Neural cell (in vitro differentiated cells): ENCODE results near the gene SENP2. TPM values are rescaled to one million over a fixed set of nuclear protein-coding genes. Genes with fewer than 3 reads are reported as not detected.

Experiments used
- H2AFZ ChIP-seq: fragments of 200-600, 300-800 bp; sonication (generic), shearing (Covaris generic); 2 replicates; pipeline ENCODE4 v1.6.0; 2014; ENCODE audit warnings: low read depth, mild to moderate bottlenecking, antibody characterized with exemption, low read length, moderate library complexity
- H3F3A ChIP-seq: fragments of 200-600 bp; shearing (Covaris generic); 2 replicates; pipeline ENCODE4 v1.6.1; 2016; ENCODE audit warnings: mild to moderate bottlenecking, moderate library complexity, mixed read lengths, antibody characterized with exemption, low read length; ENCODE audit not compliant: insufficient read depth, poor library complexity, severe bottlenecking
- H3K27ac ChIP-seq: fragments of 200-600, 300-800 bp; sonication (generic), shearing (Covaris generic); 2 replicates; pipeline ENCODE4 v1.5.1; 2014; ENCODE audit warnings: mild to moderate bottlenecking, low read length, moderate library complexity
- H3K27me3 ChIP-seq: fragments of 300-800, 200-600 bp; sonication (generic), shearing (Covaris generic); 2 replicates; pipeline ENCODE4 v1.6.0; 2014; ENCODE audit warnings: mild to moderate bottlenecking, low read depth, low read length, moderate library complexity; ENCODE audit not compliant: insufficient read depth
- H3K36me3 ChIP-seq: fragments of 300-800, 200-600 bp; sonication (generic), shearing (Covaris generic); 2 replicates; pipeline ENCODE4 v1.5.1; 2014; ENCODE audit warnings: mild to moderate bottlenecking, antibody characterized with exemption, low read length, moderate library complexity; ENCODE audit not compliant: insufficient read depth
- H3K4me2 ChIP-seq: fragments of 300-800, 200-600 bp; sonication (generic), shearing (Covaris generic); 2 replicates; pipeline ENCODE4 v1.6.0; 2014; ENCODE audit warnings: mild to moderate bottlenecking, low read length
- H3K4me3 ChIP-seq: fragments of 300-800, 200-600 bp; sonication (generic), shearing (Covaris generic); 2 replicates; pipeline ENCODE4 v1.5.1; 2014; ENCODE audit warnings: mild to moderate bottlenecking, low read length, moderate library complexity
- H3K79me2 ChIP-seq: fragments of 200-600 bp; shearing (Covaris generic); replicated peaks from 2 replicates; pipeline ENCODE4 v1.6.0; 2014; ENCODE audit warnings: mild to moderate bottlenecking, low read length, moderate library complexity; ENCODE audit not compliant: insufficient read depth
- H3K9ac ChIP-seq: fragments of 300-800, 200-600 bp; sonication (generic), shearing (Covaris generic); 2 replicates; pipeline ENCODE4 v1.6.1; 2016; ENCODE audit warnings: mild to moderate bottlenecking, low read length, mixed read lengths
- H3K9me2 ChIP-seq: fragments of 200-600 bp; shearing (Covaris generic); 2 replicates; pipeline ENCODE4 v1.6.1; 2016; ENCODE audit warnings: mild to moderate bottlenecking, low read length, mixed read lengths; ENCODE audit not compliant: insufficient read depth
- H3K9me3 ChIP-seq: fragments of 200-600, 300-800 bp; sonication (generic), shearing (Covaris generic); 2 replicates; pipeline ENCODE4 v1.6.1; 2016; ENCODE audit warnings: mild to moderate bottlenecking, mixed run types, low read length, moderate library complexity, mixed read lengths
- H4K20me1 ChIP-seq: fragments of 200-600 bp; shearing (Covaris generic); 2 replicates; pipeline ENCODE4 v1.6.1; 2016; ENCODE audit warnings: mild to moderate bottlenecking, mixed run types; ENCODE audit not compliant: insufficient read depth
- MXI1 ChIP-seq: fragments of 450-650 bp; conservative IDR thresholded peaks from 2 replicates; pipeline ENCODE4 v1.6.1; 2014; ENCODE audit warnings: antibody characterized with exemption, mild to moderate bottlenecking; ENCODE audit not compliant: poor library complexity, severe bottlenecking
- RAD21 ChIP-seq: fragments of 450-650 bp; conservative IDR thresholded peaks from 2 replicates; pipeline ENCODE4 v1.6.1; 2014; ENCODE audit warnings: antibody characterized with exemption, mild to moderate bottlenecking, moderate library complexity
- REST ChIP-seq: IDR thresholded peaks from 2 replicates; pipeline ENCODE4 v1.6.1; 2012; ENCODE audit warnings: borderline replicate concordance
- SMC3 ChIP-seq: fragments of 450-650 bp; conservative IDR thresholded peaks from 2 replicates; pipeline ENCODE4 v1.6.1; 2014; ENCODE audit warnings: antibody characterized with exemption, mild to moderate bottlenecking, moderate library complexity; ENCODE audit not compliant: poor library complexity
- polyA plus RNA-seq: library from polyadenylated mRNA; depleted of rRNA; stranded (reverse); fragments of >200 nt; gene quantifications from 2 replicates; pipeline ENCODE4 v1.2.3, GENCODE V29; 2014
- small RNA-seq, 3 experiments: library from RNA; depleted of rRNA; stranded (forward); fragments of <200 nt; gene quantifications; one replicate each; pipeline ENCODE3, GENCODE V24; 2012

Gene SENP2
- polyA plus RNA-seq, 1 donor from 2014 or later = 40.1 TPM

GRCh38 chr3:185680231-185680630 is 94.1 kb downstream of the SENP2 start:
- Histone ChIP-seq H3K27me3 (no peaks in the 10 kb centered on the region), H3K9me3 (no peaks in the 10 kb centered on the region), H2AFZ (no peak overlapping the region), H3K79me2 (peaks cover 6% of the 10 kb centered on the region), H3K4me3 (no peak overlapping the region), H4K20me1 (no peaks in the 10 kb centered on the region), H3K9ac (no peak overlapping the region), H3K27ac (no peak overlapping the region), H3F3A (no peaks in the 10 kb centered on the region), H3K36me3 (peaks cover 11% of the 10 kb centered on the region), H3K9me2 (no peaks in the 10 kb centered on the region), H3K4me2 (no peak overlapping the region)
- TF ChIP-seq SMC3 = no peak
- TF ChIP-seq RAD21 = no peak
- no peak for TF ChIP-seq REST
- TF ChIP-seq MXI1 = no peak

Small RNA genes within 50 kb of the gene (small RNA-seq; reads per million reads assigned to genes)
- gene AC133473.1 = 0 reads per million in 3 experiments

Other genes starting within 250 kb of the SENP2 start
- gene MAP3K13, start 223.2 kb upstream of the SENP2 start, polyA plus RNA-seq = 22.6 and 33.8 TPM in 2 replicates
- 9.5 and 12.9 TPM in 2 replicates for gene TMEM41A, start 87.3 kb upstream of the SENP2 start, polyA plus RNA-seq
- 0.05 TPM in 1 of 2 replicates, not detected in the other for gene LIPH, start 33.7 kb upstream of the SENP2 start, polyA plus RNA-seq
- 46.6 and 57.8 TPM in 2 replicates for gene IGF2BP2, start 238.7 kb downstream of the SENP2 start, polyA plus RNA-seq